Uterus (tissue), 4 donors: ENCODE data around the gene KIF1A. TPM values are rescaled to one million over a fixed set of nuclear protein-coding genes. Genes with fewer than 3 reads are reported as not detected.

Experiments
- DNase-seq, 2 donors: peaks; one replicate each; pipeline ENCODE4 v3.0.0-alpha.2; 2019 to 2020
- H3K27ac ChIP-seq, 2 donors: fragments of 200-600 bp; sonication (generic); 1 replicate in 1 of 2; 2 replicates in 1 of 2; pipeline ENCODE4 v1.5.1; 2016 to 2018
- H3K27me3 ChIP-seq, 2 donors: fragments of 200-600 bp; sonication (generic); one replicate each; pipeline ENCODE4 v1.5.1; 2018 to 2019; ENCODE audit warnings: control low read depth in 1 of 2
- H3K36me3 ChIP-seq, 2 donors: fragments of 200-600 bp; sonication (generic); one replicate each; pipeline ENCODE4 v1.5.1; 2019; ENCODE audit warnings: control low read depth in 1 of 2
- H3K4me1 ChIP-seq, 2 donors: fragments of 200-600 bp; sonication (generic); one replicate each; pipeline ENCODE4 v1.5.1; 2018 to 2019; ENCODE audit warnings: control low read depth in 1 of 2
- H3K4me3 ChIP-seq, 2 donors: fragments of 200-600 bp; sonication (generic); 1 replicate in 1 of 2; 2 replicates in 1 of 2; pipeline ENCODE4 v1.5.1; 2018 to 2019; ENCODE audit warnings: mild to moderate bottlenecking in 1 of 2
- H3K9me3 ChIP-seq, 2 donors: fragments of 200-600 bp; sonication (generic); one replicate each; pipeline ENCODE4 v1.5.1; 2019; ENCODE audit warnings: control low read depth in 1 of 2
- CTCF ChIP-seq, 4 experiments: fragments of 200-600 bp in 2 of 4; fragments of 450-650 bp in 2 of 4; sonication (generic) in 2 of 4; IDR thresholded peaks; one replicate each; pipeline ENCODE4 v1.5.1; 2016 to 2019; ENCODE audit warnings: antibody characterized with exemption in 4 of 4, mild to moderate bottlenecking in 2 of 4, moderate library complexity in 1 of 4
- POLR2A ChIP-seq, 2 donors: fragments of 450-650 bp; IDR thresholded peaks; one replicate each; pipeline ENCODE4 v1.6.1; 2016; ENCODE audit warnings: antibody characterized with exemption in 2 of 2, mild to moderate bottlenecking in 1 of 2, moderate library complexity in 1 of 2
- intact Hi-C: fragments of 100-400 bp; cut with DNase I; formaldehyde crosslinking; loops from one replicate; pipeline ENCODE4 v1.15.1; 2023; ENCODE audit warnings: low total_unique reads
- total RNA-seq, 4 donors: library from RNA; depleted of rRNA in 3 of 4; stranded (reverse); fragments of >200 nt in 3 of 4; gene quantifications; one replicate each; pipeline versions ENCODE4 v1.1.0 to v1.2.4, GENCODE V29; 2014 to 2023
- donor health status: DM: yes; HTN: yes; CAD: no.

Gene KIF1A
- total RNA-seq, 4 donors from 2014 or later = 0.37 to 12.9 TPM; not detected in 2

- intact Hi-C loops = no loop called here
Measured at GRCh38 chr2:240731178-240731545, 88.9 kb downstream of the KIF1A start.

GRCh38 chr2:240730501-240731177 lies 89.4 kb downstream of the KIF1A start:
- no peaks in the 10 kb centered on the region for H3K9me3 ChIP-seq
- H3K4me3 ChIP-seq = no peak overlapping the region
- H3K27ac ChIP-seq = no peak overlapping the region
- H3K27me3 ChIP-seq = no peaks in the 10 kb centered on the region
- no peak for DNase-seq
- intact Hi-C loops = no loop called here
- TF ChIP-seq POLR2A (IDR thresholded peaks at IDR 0.05) (no peak), CTCF (IDR thresholded peaks at IDR 0.05) (no peak)
- H3K36me3 ChIP-seq = no peaks in the 10 kb centered on the region
- H3K4me1 ChIP-seq = no peaks in the 10 kb centered on the region

More at GRCh38 chr2:240731178-240731545, 88.9 kb downstream of the KIF1A start:
- no peak overlapping the region for H3K4me3 ChIP-seq
- H3K9me3 ChIP-seq = no peaks in the 10 kb centered on the region
- no peaks in the 10 kb centered on the region for H3K4me1 ChIP-seq
- DNase-seq = no peak
- H3K27me3 ChIP-seq = no peaks in the 10 kb centered on the region
- no peak overlapping the region for H3K27ac ChIP-seq
- TF ChIP-seq POLR2A (IDR thresholded peaks at IDR 0.05) (no peak), CTCF (IDR thresholded peaks at IDR 0.05) (no peak)
- H3K36me3 ChIP-seq = no peaks in the 10 kb centered on the region

- no peak overlapping the region for H3K4me3 ChIP-seq
- intact Hi-C loops = no loop called here
- no peak for TF ChIP-seq POLR2A (IDR thresholded peaks at IDR 0.05)
- no peak for TF ChIP-seq CTCF (IDR thresholded peaks at IDR 0.05)
- no peaks in the 10 kb centered on the region for H3K9me3 ChIP-seq
- DNase-seq = no peak
- no peak overlapping the region for H3K27ac ChIP-seq
- H3K36me3 ChIP-seq = no peaks in the 10 kb centered on the region
- no peaks in the 10 kb centered on the region for H3K27me3 ChIP-seq
- no peaks in the 10 kb centered on the region for H3K4me1 ChIP-seq
Measured at GRCh38 chr2:240728827-240729226, 91.2 kb downstream of the KIF1A start.

- Histone ChIP-seq H3K4me3 (no peak overlapping the region), H3K27me3 (no peaks in the 10 kb centered on the region), H3K27ac (no peak overlapping the region), H3K9me3 (no peaks in the 10 kb centered on the region), H3K36me3 (no peaks in the 10 kb centered on the region), H3K4me1 (no peaks in the 10 kb centered on the region)
- TF ChIP-seq POLR2A (IDR thresholded peaks at IDR 0.05) (no peak), CTCF (IDR thresholded peaks at IDR 0.05) (no peak)
- intact Hi-C loops = no loop called here
- no peak for DNase-seq
Measured at GRCh38 chr2:240728361-240728760, 91.7 kb downstream of the KIF1A start.

GRCh38 chr2:240727913-240728312 lies 92.1 kb downstream of the KIF1A start:
- Histone ChIP-seq H3K27ac (no peak overlapping the region), H3K4me3 (no peak overlapping the region), H3K36me3 (no peaks in the 10 kb centered on the region), H3K4me1 (no peaks in the 10 kb centered on the region), H3K9me3 (no peaks in the 10 kb centered on the region), H3K27me3 (no peaks in the 10 kb centered on the region)
- intact Hi-C loops = no loop called here
- DNase-seq = no peak
- TF ChIP-seq CTCF (IDR thresholded peaks at IDR 0.05) (no peak), POLR2A (IDR thresholded peaks at IDR 0.05) (no peak)
